CD4-positive, alpha-beta T cell treated with Interleukin-15 for 1 hour (primary cell): ENCODE results near the gene THBD.

Source experiments
- DNase-seq: peaks from one replicate; pipeline ENCODE4 v3.0.0-alpha.2; 2020

Gene THBD

DNA sequence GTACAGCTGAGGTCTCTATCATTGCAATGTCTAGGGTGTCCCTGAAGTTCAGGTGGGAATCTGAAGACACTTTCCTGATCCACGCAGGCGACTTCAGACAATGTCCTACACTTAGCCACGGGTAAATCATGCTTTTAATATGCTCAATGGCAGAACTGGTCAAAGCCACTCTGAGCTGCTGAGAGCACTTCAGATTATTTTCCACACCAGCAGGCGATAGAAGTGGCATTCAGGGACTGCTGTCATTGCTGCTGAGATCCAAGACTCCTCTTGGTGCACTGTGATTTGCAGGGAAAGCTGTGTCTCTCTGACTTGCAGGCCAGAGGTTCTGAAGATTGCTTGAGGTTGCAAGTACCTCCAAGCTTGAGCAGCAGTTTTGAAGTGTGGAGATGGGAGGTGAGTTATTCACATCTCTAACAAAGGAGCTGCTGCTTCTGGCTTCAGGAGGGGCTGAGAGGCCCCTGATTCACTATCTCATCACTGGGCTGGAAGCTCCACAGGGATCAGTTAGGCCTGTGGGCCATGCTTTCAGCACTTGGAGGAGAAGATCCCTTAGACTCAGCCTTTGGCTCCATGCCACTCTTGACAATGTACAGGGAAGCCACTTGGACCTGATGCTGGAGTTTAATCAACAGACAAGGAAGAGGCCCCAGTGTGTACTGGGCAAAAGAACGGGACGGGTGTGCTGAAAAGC is 17.3 kb downstream of the THBD start:
- no peak for DNase-seq

DNA sequence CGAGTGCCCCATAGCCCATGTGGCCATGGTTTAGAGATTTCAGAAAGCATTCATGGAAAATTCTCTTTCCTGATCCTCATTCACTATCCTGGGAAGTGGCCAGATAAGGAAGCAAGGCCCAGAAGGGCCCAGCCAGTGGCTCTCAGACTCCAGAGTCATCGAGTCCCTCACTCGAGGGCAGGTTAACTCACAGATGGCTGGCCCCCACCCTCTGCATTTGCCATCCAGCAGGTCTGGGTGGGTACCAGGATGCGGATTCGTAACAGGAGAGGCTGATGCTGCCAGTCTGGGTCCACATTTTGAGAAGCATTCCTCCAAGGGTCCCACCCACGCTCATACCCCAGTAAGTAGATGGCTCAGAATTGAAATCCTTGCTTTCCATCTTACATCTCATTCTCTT is 18.1 kb downstream of the THBD start:
- DNase-seq, result no peak

DNA sequence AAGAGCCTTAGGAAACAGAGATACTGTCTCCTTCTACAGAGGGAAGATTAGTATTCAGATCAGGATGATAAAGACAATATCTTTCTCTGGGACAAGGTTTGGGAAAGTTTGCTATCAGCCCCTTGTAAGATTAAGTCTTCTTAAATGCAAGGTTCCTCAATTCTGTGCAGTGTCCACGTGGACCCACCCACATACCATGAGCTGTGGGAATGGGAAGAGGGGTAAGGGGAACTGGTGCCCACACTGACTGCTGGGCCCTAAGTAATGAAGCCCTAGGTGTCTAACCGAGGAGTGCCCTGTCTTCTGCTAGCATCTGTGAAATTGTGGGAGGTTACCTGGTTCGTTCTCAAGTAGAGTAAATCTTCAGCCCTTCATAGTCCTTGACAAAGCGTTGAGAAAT is 20.1 kb downstream of the THBD start:
- DNase-seq, result no peak

DNA sequence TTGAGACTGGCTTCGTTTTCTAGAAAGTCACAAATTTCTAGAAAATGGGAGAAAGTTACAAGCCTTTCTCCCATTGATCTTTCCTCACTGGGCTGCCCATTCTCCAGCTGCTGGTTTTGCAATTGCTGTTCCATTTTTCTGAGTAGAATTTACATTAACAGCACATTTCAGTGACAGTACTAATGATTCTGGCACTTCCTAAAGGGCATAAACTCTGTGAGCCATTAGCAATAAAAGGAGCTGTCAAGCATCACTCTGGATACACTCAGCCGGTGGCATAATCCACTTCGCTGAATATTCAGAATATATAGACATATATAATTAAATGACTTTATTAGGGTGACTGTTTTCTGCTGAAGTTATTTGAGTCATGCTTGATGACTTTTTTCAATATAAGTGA is 21.1 kb downstream of the THBD start:
- no peak for DNase-seq

DNA sequence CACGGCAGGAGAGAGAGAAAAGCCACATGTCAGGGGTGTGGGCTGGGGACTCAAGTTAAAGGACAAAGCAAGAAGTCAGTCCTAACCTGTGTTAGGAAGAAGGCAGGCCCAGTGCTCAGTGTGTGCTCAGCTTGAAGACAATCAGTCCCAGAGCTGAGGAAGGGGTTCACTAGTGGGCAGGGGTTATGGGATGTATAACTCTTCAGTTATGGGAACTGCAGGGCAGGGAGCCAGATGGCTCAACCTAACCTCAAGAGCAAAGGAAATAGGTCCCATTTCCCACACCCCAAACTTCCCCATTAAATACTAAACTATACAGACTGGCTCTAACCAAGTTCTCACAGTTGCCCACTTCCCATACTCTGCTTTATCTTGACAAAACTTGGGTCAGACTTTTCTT is 21.8 kb downstream of the THBD start:
- no peak for DNase-seq

DNA sequence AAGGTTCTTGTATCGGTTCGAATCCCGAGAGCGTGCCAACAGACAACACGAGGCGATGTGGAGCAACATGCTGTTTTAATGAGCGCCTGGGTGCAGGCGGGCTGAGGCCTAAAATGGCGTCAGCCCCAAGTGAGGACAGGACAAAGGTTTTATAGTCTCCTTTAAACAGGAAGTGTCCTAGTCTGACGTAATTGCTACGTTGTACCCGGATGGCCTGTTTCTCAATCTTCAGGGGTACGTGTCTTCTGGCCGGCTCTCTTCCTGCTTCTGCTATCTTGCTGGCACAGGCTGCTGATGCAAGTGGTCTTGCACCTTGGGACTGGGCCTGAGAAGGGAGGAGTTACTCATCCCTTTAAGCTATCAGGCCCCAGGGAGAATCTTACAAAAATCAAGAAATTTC is 24.0 kb downstream of the THBD start:
- DNase-seq, result peak; percentile 78

DNA sequence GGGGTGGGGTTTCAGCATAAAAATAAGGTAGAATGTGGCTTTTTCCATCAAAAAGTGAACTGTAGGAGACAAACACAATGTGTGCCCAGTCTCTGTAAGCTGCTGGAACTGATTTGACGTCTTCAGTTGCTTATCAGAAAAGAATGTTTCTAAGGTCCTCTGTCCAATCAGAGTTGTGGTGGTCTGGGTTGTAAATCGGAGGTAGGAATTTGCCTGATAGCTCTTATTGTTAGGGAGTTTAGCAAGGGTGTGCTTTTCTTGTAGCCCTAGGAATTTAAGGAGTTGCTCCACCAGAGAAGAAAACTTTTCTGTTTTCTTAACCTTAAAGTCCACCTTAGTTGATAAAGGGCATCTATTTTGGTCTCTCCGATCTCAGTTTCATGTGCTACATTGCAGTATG is 24.8 kb downstream of the THBD start:
- no peak for DNase-seq

DNA sequence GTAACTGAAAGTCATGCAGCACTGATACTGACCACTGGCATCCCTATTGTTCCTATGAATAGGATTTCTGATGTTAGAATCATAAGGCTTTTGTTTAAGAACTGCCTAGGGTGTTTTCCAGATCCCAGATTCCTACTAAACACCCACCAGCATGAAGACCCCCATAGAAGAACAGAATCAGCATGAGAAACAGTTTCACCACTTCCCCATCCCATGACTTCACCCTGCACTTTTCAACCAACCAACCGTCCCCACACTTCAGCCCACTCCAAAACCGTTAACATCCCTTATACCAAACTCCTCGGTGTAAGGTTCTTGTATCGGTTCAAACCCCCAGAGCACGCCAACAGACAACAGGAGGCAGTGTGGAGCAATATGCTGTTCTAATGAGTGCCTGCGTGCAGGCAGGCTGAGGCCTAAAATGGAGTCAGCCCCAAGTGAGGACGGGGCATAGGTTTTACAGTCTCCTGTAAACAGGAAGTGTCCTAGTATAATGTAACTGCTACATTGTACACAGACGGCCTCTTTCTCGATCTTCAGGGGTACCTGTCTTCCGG is 25.8 kb downstream of the THBD start:
- DNase-seq, result no peak

DNA sequence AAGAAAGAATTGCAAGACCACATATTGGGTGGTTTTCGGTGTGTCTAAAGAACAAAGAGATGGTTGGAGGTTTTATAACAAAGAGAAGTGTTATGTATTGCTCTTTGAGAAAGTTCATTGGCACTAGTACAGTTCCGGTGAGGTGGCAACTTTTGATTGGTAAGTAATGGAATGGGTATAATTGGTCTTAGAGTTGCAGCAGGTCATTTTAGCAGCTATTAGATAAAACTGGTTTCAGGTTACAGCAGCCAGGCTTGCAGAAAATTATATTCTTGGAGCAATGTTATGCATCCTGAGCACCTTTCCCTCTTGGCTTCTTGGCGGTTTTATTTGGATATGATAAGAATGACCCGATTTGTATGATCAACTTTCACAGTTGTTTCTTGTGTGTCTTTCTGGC is 26.6 kb downstream of the THBD start:
- no peak for DNase-seq

DNA sequence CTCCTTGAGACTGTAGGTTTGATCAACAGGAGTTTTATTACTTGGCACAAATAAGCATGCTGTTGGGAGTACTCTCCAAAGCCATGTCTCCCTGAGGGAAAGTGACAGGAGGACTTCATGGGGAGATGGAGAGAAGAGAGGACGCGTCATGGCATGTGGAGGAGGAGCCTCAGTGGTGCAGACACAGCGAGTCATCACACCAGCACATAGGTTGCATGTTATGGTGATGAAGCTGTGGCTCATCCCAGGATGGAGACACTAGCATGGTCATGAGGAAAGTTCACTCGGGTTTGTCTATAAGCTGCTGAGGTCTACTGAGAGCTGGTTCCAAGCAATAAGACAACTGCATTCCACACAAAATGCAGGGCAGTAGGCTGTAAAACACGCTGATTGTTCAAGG is 27.5 kb downstream of the THBD start:
- no peak for DNase-seq

DNA sequence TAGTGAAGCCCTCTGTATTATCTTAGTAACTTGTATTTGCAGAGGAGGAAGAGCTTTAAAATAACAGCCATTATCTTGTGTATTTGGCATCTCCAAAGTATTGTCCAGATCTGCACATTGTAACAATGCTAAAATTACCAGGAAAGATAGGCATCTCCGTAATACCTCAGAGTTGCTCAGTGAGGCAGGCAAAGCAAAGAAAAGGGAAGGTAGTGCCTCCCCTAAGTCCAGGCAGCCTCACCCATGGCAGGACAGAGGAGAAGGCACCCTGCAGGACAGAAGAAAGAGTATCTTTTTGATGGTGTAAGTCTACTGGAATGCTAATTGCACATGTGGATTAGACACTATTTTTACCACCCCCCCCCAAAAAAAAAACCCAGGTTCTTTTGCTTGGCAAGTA is 27.9 kb downstream of the THBD start:
- no peak for DNase-seq

DNA sequence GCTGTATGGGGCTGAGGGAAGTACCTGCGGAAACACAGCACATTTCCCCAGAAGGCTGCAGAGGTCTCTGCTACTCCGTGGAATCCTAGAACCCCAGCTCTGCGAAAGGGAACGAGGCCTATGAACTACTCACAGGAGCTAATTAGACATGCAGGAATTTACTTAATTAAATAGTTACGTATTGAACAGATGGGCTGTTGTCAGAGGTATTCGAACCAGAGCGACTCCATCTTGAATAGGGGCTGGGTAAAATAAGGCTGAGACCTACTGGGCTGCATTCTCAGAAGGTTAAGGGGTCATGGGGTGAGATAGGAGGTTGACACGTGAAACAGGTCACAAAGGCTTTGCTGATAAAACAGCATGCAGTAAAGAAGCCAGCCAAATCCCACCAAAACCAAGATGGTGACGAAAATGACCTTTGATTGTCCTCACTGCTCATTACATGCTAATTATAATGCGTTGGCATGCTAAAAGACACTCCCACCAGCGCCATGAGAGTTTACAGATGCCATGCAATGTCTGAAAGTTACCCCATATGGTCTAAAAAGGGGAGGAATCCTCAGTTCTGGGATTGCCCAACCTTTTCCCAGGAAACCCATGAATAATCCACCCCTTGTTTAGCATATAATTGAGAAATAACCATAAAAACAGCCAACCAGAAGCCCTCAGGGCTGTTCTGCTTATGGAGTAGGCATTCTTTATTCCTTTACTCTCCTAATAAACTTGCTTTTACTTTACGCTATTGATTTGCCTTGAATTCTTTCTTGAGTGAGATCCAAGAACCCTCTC is 29.0 kb downstream of the THBD start:
- no peak for DNase-seq

DNA sequence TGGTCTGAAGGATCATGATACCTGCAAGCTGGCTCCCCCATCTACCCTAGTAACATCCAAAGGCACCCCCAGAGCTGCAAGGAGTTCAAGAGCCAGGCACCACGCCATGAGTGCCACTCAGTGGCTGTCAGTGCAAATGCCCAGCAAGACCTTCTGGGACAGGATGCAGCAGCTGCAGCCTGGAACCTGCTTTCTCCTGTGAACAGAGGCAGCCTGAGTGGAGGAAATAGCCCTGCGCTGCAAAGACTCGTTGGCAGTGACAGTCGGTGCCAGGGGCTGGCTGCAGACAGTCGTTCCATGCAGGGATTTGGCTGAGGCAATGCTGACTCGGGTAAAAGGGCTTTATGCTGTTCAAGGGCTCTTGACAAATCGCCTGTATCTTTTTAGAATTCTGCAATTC is 30.1 kb downstream of the THBD start:
- DNase-seq, result no peak

DNA sequence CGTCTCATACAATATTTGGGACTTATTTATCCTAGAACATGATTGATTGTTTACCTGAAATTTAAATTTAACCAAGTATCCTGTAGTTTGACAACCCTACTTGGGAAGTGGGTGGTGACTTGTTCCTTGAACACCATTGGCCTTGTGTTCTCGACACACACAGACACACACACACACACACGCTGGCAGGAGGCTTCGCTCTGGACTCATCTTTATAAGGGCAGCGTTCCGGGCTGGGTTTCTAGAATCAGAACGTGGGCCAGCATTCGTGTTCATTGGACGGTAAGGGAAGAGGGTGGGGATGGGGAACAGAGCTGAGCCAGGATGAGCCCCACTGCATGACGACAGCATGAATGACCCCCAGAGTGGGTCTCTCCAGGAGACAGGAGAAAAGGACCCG is 30.5 kb downstream of the THBD start:
- DNase-seq, result no peak

DNA sequence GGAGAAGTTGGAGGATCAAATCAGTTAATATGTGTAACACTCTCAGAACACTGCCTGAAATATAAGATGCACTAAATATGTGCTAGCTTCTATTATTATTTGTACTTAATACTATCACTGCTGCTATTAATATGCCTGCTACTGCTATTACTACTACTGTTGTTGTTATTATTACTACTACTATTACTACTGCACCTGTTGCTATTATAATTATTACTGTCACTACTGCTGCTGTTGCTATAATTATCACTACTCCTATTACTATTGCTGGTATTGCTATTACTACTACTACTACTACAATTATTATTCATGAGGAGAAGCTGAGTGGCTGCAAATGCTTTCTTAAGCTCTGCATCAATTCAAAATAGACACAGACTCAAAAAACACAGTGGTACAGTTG is 31.0 kb downstream of the THBD start:
- DNase-seq, result no peak

DNA sequence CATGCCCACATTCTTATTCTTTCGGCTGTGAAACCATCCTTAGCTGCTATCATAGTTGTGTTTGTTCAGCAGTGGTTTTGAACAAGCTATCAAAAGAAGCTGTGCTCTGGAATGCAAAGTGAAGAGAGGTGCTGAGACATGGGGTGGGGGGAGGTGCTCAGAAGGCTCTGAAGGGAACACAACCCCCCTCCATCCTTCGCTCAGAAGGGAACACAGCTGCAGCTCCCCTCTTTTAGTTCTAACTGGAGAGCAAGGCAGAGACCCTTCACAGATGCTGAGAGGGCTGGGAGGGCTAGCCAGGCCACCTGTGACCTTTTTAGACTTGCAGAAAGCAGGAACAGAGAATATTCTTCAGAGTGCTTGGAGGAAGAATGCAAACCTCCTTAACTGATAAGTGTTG is 32.0 kb downstream of the THBD start:
- no peak for DNase-seq

DNA sequence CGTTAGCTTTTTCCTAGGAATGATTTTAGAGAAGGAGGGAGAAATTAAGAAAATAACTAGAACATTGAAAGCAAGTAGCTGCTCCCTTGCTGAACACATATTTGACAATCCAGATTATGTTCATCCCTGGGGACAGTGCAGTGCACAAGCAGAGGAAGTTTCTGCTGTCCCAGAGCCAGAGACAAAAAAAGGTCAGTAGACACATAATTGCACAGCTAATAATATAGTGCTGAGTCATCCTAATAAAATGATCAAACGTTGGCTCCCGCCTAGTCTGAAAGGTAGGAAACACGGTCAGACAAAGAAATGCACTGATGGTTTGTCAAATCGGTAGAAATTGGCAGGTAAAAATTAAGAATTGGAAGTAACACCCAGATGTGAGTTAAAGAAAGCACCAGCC is 36.0 kb downstream of the THBD start:
- DNase-seq, result no peak

DNA sequence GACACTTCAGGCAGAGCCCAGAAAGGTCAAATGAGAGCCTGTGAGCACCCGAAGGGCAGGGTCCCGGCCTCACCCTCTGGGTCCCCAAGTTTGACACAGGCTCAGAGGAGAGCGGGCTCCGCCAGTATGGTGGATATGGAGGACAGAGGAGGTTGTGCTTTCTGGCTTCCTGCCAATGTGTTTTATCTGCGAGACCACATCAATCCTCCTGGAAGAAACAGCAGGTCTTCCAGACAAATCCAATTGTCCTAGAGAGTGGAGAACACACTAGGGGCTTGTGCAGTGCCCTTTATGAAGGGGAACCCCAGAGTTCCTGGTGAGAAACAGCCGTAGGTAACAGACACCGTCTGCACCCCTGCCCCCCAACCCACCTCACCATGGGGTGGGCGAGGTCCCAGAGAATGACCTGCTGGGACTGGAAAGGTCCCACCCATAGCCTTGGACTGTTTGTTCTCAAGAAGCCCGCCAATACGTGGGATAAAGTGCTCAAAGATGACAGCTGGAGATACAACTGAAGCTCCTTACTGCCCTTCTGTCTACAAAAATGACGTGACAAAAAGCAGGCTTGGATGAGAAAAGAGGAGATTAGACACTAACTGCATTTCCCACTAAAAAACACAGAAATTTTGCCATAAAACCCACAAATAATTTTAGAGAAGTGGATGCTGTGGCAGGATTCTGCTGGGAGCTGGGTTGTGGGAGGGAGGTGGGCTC is 38.3 kb downstream of the THBD start:
- DNase-seq, result no peak

DNA sequence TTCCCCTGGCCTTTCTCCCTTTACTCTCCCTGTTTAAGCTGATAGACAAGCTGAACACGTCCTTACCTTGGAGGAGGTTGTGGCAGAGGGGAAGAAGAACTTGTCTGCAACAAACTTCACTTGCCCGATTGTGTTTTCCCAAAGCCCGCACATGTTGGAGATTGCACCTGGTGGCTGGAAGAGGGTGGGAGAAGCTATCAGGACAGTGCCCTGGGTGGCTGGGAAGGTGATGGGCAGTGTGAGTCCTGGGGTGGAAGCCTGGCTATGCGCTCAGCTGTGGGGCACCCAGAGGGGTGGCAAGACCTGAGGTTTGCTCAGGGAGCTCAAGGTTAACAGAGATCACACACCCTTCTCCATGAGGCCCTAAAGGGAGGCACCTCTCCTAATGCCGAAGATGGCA is 39.4 kb downstream of the THBD start:
- no peak for DNase-seq

DNA sequence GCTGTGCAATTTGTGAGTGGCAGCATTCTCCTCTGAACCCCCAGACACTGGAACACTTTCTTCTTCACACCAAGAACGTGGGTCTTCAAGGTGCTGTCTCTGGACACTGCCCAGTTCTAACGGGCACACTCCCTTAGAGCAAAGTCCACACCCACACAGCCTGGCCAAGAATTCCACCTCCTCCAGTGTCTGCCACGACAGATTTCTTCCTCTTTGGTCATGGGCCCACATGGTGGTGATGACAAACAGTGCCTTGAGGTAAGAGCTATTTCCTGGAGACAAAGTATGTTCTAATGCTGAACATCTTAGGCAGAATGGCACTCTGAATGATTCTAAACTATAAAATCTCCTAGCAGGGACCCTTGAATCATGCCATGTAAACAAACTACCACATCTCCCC is 39.8 kb downstream of the THBD start:
- no peak for DNase-seq

DNA sequence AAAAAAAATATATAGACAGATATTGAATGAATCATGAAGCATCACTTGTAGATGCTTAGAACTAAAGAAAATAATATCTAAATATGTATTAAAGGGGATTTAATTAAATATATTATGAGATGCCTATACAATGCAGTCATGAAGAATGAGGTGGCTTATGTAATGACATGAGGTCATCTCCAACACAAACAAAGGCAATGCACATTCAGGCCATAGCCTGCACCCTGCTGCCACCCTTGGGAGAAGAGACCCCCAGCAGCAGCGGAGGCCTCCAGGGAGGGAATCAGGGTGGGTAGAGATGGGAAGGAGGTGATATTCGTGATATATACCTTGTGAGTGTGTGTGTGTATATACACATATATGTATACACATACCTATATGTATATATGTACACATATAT is 40.8 kb downstream of the THBD start:
- no peak for DNase-seq

DNA sequence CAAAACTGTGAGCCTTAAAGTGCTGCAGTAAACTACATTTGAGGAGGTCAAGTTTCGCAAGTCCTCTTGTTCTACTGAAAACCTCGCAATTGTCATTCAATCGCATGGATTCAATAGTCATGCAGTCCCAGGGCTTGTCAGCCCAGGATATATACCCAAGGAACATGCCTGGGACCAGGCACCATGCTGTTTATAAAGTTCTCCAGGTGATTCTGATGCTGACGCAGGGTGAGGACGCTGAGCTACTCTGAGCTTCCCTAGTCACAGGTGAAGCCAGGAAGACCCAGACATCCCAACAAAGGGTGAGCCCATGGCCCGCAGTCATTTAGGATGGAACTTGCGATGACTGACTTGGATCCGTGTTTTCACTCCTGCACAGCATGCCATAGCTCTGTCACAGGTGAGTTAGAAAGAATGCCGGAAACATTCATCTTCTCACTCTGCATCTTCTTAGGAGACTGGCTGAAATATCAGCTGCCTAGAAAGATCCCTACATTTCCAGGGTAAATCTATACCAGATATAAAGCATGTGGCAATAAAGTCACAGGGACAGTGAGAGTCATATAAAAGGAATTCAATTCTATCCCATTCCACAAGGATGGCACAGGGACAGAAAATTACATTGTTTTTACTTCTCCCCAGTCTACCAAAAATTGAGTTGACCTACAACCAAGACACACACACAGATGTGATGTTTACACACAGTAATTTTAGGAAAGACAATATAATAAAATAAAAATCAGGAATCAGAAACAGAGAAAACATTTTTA is 41.4 kb downstream of the THBD start:
- no peak for DNase-seq

DNA sequence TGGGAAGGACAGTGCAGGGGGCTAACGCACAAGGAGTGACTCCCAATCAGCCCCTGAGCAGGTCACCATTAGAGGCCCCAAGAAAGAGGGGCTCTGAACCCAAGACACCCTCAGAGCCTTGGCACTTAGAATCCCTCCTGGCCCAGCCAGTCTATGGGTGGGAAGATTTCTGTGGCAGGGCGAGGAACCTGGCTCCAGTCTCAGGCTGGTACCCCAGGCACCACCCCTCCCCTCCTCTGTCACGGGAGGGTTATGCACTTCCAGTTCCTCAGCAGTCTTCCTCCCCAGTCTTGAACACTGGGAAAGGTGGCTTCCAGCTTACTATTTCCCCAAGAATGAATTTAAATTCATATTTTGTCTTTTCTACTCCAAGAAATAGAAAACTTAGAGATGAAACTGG is 42.0 kb downstream of the THBD start:
- DNase-seq, result no peak
